Measurements from ENCODE around the gene EBF3.

EBF3 gene

DNA sequence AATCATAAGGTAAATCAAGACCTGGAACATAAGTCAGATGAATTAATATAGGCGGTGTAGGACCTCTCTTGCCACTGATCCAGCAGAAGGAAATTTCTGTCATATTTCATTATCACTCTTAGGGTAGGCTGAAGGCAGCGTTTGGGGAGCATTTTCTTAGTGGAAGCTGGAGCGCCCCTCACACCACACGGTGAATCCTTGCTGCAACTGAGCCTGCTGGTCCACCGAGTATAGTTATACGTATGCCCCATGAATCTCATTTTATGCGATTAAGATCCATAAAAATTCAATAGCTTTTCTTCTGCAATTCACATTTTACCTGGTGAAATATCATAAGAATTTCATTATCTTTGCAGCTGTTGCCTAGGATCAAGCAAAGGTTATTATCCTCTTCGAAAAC lies 19.6 kb downstream of the EBF3 start:
- no peak for DNase-seq

DNA sequence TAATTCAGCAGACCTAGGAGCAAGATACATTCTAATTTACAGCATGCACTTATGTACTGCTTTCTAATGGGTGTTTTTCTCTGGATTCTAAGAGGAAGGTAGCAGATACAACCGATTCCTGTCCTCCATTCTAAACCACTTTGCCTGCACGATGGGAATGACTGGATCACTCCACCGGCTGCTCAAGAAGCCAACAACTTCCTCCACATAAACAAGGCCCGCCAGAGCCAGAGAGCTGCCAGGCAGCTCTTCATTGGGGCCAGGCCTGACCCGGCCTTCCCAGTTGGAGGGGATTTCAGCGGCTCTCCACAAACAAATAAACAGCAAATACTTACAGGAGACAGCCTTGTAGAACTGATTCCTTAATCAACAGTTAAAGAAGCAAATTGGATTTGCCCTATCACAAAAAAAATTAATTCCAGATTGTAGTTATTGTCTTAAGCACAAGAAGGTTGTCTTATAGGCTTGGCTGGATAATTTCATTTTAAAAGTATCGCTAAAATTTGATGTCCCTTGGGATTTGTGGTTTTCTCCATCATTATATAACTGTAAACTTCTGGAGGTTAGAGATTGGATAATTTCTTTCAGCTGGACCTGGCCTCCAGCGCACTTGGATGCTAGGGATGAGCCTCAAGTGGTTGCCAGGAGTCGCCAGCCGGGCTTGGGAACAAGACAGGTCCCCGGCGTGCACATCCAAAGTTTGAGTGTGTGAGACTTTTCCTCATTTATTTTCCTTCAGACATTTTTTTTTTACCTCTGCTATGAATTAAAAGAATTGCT lies 20.9 kb downstream of the EBF3 start:
- no peak for DNase-seq

DNA sequence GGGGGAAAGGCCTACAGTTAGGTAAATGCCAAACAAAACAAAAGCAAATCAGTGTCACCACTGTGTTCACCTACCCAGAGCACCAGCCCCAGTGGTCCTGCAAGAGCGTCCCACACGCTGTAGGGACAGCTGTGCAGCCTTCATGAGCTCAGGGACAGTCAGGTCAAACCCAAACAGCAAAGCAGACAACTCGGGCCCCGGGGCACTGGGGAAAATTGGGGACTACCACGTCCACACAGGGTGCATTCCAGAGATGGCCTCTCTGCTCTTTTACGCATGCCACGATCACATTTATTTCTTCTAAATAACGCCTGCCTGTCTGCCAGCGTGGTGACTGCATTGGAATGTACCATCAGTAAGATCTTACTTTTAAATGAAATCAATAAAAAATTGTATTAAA lies 21.7 kb downstream of the EBF3 start:
- DNase-seq: no peak

DNA sequence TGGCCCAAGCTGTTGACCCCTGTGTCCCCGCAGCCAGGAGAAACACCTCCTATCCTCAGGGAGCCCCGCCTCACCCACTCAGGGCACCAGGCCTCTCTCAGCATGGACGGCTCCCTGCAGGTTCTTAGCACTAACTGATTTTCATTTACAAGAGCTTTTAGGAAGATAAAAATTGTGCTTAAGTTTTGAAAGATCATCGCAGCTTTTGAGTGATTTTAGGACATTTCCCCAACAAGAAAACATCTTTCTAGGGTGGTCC lies 22.1 kb downstream of the EBF3 start:
- DNase-seq: no peak

DNA sequence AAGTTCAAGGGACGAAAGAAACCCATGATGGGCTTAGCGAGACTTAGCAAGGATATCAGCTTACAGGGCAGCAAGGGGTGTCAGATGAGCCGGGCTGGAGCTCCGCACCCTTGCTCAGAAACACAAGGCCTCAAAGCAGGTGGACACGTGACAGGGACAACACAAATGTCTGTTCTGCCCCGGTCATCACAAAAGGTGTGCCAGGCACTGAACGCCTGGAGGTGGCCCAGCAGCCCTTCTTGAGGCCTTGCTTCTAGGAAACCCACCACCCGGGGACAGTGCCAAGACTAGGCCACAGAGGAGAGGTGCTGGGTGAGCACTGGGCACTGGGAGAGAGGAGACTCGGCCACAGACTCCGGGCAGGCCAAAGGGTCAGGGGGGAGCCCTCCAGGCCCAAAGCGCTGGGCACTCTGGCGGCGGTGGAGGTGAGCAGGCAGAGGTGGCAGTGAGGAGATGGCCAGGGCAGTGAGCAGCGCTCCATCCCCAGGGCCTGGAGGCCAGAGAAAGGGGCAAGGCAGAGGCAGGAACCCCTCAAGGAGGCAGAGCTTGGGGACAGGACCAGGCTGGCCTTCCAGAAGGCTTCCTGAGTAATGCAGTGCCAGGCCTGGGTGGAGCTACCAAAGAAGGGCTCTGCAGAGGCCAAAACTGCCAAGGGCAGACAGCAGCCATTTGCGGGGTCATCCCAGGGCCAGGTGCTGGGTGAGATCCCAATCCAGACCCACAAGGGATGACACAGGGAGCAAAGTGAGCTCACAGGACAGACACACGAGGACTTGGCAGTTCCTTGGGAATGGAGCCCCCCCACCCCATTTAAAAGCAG lies 22.7 kb downstream of the EBF3 start:
- no peak for DNase-seq

DNA sequence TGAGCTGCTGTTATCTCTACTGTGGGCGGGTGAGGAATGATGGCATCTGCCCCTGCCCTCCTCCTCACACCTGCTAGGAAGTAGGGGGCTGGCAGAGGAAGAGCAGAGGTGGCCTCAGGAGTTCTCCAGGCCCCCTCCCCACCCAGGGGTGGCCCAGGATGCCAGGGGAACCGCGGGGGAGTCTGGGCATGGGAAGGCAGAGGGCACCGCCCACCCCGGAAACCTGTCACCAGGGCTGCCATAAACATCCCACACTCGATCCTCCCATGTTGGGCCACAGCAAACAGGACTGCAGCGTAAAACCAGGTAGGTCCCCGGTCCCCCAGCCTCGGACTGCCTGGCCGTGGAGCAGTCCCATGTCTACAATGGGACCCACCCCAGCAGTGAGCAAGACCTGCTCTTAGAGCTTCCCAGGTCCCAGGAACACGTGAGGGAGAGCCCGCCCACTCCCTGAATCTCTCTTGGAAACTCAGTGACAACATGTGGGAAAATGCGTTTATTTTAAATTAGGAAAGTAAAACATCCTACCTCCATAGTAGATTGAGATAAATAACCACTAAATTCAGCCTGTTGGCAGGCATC lies 23.4 kb downstream of the EBF3 start:
- DNase-seq: no peak

DNA sequence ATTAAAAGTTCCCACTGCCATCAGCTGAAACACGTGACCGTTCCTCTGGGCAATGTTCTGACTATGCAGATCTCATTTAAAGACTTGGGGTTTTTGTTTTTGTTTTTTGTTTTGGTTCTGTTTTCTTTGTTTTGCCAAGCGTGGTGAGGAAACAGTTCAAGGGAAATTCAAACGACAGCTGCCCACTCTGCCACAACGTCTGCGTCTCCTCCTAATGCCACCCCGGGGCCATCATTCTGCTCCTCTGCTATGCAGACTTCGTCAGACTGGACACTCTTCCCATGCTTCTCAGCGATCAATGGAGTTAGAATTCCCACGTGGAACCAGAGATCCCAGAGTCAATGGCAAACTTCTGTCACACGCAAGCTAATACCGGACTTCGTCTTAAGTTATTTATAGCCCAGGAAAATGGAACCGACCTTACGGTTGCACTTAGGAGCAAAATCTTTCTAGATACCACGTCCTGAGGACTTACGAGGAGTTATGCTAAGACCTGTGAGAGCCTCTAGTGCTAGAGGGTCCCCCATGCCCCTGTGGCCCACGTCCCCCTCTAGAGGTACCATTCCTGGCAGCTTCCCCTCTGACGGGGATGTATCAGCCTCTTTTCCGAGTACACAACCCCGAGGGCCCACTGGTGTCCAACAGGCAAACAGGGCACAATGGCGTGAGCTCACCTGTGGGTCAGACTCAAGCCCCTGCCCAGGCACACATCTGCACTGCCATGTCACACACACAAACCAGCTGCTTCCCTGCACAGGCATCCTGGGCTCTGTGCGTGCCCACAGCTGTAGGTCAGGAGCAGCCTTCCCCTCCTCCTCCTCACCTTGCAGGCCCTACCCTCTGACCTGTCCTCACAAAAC lies 24.4 kb downstream of the EBF3 start:
- no peak for DNase-seq

DNA sequence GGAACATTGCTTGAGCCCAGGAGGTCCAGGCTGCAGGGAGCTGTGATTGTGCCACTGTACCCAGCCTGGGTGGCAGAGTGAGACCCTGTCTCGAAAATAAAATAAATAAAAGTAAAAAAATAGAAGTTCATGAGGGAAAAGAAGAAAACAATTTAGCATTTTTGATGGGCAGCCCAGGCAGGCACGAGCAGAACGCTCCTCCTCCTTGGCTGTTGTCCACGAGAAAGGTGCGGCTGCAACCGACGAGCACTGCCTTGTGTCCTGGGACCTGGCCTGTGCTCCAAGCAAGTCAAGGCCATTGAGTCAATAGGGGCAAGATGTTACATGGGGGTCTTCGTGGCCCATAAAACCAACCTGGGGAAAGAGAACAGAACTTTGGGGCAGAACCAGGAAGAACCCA lies 25.6 kb downstream of the EBF3 start:
- no peak for DNase-seq

DNA sequence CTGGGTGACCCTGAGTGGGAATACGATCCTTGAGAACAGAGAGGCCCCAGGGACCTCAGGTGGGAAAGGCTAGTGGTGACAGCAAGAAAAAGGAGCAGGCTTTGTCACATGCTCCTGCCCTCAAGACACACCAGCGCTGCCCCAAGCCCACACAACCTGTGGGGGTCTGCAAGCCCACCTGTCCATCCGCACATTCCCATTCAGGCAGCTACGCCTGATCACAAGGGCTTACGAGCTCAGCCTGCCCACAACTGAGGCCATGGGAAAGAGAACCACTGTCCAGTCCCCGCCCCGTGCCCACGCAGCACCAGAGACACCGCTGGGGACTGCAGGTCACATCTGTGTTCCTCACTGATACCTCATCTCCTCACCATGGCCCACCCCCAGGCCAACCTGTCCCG lies 26.7 kb downstream of the EBF3 start:
- no peak for DNase-seq

DNA sequence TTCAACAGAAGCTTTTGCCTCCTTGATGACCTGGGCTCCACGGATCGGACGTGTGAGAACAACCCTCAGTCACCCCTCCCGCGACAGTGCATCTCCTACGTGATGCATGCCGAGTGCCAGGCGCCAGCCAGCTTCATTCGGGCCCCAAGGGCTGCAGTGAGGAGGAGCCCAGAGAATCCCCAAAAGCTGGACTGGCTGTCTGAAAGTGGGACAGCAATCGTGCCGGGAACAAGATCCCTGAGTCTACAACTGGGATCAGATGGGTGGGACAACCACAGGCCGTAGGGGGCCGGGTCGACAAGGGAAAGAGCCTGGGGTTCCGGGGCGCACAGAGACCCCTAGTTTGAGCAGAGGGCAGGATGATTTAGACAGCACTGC lies 27.2 kb downstream of the EBF3 start:
- no peak for DNase-seq

DNA sequence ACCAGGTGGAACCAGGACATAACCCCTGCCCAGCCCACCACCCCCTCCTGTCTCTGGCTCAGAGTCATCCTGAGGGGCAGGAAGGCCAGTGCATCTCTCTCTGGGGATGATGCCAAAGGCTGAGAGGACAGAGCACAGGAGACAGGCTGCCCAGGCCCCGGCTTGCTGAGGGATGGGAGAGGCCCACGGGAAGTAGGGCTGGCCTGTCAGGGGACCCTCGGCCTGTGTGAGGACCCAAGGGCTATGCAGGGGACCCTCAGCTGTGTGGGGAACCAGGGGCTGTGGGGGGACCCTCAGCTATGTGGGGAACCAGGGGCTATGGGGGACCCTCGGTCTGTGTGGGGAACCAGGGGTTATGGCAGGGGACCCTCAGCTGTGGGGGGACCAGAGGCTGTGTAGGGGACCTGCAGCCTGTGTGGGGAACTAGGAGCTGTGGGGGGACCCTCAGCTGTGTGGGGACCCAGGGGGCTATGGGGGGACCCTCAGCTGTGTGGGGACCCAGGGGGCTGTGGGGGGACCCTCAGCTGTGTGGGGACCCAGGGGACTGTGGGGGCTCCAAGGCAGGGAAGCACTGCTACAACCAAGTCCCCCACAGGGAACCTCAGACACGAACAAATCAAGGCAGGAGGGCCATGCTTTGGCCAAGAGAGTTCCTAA lies 27.7 kb downstream of the EBF3 start:
- no peak for DNase-seq

DNA sequence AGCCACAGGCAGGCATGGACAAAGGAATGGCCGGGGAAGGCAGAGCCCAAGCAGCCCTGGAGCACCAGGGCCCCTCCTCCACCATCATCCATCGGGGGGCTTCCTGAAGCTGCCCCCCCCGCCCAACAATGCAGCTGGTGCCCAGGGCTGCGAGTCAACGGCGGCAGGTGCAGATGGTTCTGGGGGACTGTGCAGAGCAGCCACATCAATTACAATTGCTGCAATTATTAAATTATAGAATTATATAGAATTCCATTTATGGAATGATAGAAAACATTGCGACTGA lies 28.3 kb downstream of the EBF3 start:
- DNase-seq: no peak

DNA sequence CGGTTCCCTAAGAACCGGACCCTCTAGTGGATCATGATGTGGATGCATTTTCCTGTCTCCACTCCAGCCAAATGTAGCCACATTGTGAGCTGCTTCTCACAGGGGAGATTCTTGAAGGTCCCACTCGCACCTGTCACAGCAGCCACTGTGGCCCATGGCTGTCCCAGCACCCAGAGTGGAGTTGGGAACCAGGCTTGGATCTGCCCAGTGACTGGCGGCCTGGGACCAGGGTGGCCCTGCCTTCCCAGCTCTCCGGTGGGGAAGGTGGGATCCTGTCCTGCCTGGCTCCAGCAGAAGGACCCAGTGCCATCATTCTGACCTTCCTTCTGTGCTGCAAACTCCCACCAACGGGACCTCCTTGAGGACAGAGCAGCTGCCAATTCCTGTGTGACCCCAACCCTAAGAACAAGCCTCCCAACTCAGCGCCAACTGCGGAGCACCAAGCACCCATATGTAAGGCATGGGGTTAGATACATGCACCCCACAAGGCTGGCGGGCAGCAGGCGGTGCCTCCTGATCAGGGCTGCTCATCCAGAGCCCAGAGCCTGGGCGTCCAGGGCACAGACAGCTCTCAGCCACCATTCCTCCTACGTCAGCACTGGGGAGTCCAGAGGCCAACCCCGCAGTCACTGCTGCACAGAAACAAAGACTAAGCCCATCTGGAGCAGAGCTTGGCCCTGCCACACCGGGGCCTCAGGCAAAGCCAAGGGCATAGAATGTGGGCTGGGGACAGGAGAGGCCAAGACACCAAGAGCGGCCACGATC lies 28.8 kb downstream of the EBF3 start:
- DNase-seq: no peak

DNA sequence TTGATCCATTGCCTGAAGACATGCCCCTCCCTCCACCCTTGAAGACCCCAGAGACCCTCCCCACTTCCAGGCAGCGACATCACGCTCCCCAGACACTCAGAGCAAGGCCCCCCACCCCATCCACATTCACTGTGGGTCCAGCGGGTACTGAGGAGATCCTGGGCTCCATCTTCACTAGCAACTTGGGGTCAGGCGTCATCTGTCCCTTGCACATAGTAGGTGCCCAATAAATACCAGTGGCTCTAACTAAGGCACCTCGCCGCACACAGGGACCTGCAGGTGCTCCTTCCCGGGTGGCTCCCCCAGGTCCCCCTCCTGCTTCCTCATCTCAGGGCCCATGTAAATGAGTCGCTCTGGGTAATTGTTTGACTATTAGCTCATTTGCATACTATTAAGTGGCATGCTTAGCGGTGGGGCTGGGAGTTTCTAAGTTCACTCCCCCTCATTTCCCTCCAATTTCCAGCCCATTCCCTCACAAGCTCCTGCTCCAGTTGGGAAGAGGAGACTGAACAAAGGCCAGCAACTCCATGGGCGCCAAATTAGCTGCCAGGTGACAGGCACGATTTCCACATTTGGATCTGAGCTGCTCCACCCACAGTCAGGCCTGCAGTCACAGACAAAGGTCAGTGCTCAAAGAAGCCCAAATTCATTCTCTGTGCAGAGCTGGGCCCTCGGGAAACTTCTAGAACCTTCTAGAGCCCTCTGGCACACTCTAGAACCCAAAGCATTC lies 29.7 kb downstream of the EBF3 start:
- DNase-seq: no peak

DNA sequence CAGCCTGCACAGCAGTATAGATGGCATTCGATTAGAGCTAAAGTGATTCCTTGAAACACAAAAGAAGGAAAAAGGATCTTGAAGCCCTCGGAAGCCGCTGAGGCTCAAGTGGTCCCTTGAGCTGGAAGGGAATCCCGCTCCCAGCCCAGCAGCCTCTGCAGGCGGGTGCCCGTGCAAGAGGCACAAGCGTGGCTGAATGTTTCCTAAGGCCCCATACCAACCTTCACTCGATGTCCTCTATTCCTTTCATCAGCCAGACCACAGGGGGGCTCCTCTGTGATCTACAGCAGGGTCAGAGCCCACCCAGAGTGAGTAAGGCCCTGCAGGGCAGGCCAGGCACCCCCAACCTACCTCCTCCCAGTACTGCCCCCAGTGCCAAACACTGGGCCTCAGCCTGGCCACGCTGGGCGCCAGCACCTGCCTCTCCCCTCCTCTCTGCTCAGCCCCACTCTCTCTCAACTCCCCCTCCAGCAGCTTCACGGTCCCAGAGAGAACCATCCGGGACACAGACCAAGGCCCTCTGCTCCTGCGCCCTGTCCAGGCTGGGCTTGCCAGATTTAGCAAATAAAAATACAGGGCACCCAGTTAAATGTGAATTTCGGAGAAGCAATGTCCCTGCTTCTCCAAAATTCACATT lies 30.5 kb downstream of the EBF3 start:
- DNase-seq: no peak

DNA sequence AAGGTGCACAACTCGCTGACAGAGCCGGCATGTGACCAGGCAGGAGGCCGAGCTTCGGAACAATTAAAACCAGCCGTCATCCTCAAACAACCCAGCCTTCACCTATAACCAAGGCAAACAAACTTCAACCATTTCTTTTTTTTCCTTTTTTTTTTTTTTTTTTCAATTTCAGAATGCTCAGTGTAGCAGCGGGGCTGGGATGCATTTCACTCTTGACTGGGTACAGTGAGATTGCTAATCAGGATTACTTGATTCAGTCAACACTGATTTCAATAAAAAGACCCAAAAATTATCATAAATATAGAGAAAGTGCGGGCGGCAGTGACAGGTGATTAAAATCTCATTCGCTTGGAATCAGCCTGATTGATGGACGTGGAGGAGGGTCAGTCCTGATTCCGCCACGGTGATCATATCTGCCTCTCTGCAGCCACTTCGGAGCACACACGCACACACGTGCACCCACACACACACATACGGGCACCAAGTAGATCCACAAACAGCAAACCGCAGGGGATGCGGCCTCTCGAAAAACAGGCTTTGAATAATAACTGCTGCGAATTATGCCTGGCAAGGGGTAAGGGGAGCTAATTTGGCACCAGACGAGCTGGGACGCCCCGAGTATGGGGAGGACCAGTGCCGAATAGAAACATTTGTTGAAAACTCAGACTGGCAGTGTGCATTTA lies 31.2 kb downstream of the EBF3 start:
- no peak for DNase-seq

DNA sequence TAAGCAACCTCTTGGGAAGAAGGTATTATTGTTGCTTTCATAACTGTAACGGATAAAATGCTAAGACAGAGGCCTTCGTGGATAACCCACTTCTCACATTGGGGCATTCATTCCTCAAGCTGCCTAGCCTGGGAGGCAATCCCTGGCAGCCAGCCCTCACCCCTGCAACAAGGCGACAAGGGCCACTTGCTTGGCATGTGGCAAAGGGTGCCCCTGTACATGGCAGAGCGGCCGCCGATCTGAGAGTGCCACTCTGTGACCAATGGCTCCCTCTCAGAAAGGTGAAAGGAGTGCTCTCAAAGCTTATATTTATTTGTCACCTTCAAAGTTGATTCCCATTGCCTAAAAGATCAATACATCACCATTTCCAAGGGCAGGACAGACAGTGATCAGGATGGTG lies 31.9 kb downstream of the EBF3 start:
- no peak for DNase-seq

DNA sequence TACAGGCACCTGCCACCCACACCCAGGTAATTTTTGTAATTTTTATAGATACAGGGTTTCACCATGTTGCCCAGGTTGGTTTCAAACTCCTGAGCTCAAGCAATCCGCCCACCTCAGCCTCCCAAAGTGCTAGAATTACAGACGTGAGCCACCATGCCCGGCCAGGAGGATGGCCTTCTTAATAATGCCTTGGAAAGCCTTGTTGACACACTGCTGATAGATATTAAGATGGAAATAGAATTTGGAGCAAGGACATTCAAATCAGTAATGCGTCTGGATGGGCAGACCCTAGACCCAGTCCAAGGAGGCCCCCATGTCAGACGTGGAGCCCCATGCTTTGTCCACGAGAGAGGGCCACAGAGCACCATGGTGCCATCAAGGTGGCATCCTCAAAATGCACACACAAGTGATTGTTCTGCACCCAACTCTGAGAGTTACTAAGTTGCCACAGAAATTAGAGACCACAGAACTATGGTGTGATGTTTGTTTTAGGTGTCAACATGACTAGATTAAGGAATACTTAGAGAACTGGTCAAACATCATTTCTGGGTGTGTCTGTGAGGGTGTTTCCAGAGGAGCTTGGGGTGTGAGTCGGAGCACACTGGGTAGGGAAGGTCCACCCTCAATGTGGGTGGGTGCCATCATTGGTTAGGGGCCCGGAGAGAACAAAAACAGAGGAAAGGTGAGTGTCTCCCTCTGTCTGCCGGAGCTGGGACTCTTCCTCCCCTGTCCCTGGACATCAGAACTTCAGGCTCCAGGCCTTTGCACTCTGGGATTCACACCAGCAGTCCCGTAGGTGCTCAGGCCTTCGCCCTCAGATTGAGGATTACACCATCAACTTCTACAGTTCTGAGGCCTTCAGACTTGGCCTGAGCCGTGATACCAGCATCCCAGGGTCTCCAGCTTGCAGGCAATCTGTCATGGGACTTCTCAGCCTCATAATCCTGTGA lies 34.5 kb downstream of the EBF3 start:
- DNase-seq: no peak

DNA sequence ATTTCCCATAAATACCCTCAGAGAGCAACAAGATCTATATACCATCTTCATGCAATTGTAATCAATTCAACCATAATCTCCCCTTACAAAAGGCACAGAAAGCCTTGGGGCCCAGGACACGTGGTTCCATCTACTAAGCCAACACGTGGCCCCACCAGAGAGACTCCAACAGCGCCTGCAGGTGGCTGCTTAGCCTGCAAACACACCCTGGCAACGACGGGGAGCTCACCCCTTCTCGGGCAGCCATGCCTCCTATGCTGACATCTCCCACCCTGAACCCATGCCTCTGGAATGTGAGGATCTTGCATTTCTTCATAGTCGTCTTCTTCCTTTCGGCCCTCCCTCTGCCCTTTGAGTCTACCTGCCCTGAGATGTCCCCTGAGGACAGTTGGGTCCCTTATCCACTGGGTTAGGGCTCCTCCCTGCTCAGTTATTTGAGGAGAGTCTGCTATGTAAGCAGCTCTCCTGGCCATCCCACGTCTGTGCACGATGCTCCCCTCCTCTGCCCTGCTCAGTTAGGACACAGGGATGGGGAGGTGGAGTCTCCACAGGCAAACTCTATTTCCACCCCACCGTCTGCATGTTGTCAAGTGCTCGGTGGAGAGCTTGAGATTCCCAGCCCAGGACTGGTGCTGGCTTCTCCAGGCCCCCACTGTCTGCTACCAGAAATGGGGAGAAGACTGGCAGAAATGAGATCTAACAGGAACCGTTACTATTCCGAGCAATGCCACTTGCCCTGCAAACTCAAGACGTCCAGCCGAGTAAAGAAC lies 36.5 kb downstream of the EBF3 start:
- no peak for DNase-seq

Data from CD4-positive, alpha-beta T cell treated with Interleukin-17A for 1 hour (primary cell).